ENCODE measurements around the gene TNPO1.
"Not testable (repeated sequence)": the region's sequence is repeated elsewhere in the genome, so short reads cannot be mapped to it uniquely, and the experiment has no call there.

TNPO1 gene

DNA sequence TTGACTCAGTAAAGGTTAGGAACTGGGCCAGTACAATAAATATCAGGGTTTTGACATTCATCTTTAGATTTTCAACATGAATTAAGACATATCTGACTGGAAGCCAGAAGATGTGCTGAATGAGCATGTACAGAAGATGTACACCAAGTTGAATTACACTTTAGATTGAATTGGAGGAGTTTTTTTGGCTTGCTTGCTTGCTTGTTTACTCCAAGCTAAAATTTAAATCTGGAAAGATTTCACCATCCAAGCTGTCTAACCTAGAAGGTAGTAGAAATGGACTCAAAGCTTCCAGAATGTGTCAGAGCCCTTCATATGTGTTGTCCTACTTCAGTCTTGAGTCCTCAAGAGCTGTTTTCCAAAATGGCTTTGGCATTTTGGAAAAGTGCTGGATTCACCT, 90.3 kb downstream of the TNPO1 start:
- no peak for DNase-seq (ENCODE audit: low read depth, low spot score)

DNA sequence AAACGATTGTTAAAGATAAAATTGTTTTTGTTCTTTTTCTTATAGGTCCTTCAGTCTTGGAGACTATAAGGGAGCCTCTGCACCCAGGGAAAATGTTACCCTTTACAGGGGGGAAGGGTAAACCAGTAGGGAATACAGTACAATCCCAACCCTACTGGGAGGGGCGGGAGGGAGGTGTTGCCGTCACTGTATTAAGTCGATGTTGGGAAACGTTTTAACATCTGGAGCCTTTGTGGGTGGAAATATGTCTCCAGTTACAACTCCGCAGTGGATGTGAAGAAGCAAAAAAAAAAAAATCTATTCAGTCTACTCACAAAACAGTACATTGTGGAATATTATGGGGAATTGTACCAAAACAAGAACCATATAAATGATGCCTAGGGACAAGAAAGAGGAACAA, 92.2 kb downstream of the TNPO1 start:
- DNase-seq (ENCODE audit: low read depth, low spot score), result no peak

More for the DNA sequence above, 90.3 kb downstream of the TNPO1 start:
- no peak overlapping the region for H3K4me3 ChIP-seq (ENCODE audit: low read length)

DNA sequence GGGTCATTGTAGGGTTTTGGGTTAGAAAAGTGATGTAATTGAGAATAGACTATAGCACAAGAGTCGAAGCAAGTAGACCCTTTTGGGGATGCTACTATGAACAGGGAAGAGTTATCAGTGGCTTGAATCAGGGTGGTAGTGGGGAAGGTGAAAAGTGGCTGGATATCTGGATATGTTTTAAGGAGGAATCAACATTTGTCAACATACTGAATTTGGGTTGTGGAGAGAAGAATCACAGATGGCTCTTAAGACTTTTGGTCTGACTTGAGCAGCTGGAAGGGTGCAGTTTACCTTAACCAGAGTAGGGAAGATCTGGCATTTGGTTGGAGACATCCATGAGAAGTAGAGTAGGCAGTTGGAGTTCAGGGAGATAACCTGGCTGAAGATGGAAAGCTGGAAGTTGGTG, 100.9 kb downstream of the TNPO1 start:
- DNase-seq (ENCODE audit: low read depth, low spot score), result no peak

More for the DNA sequence above, 92.2 kb downstream of the TNPO1 start:
- H3K4me3 ChIP-seq (ENCODE audit: low read length), result no peak overlapping the region

DNA sequence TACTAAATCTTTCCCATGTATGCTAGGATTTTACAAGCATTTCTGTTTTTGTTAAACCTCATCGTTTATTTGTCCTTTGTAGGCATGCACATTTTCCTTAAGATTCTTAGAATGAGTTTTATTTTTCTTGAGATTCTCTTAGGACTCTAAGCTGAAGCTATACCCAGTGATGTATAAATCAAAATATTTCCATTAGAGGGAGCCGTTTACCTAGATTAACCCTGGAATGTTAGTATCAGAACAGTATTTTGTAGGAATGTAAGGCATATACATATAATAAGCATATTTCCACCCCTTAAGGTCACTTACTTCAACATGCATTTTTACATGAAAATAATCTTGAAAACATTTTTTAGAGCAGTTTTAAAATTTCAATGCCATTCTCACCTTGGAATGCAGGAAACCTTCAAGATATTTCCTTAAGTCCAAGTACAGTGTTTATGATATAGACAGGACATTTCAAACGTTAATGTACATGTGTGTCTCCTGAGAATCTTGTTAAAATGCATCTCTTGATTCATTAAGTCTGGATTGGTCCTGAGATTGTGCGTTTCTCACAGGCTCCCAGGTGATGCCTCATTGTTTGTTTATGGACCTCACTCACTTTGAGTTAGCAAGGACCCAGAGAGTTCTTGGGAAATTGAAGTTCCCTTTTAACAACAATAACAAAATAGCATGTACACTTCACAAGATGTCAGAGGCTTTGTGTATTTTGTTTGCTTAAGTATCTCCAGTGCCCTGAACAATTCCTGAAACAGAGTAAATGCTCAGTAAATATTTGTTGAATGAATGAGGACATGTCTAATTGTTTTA, 104.4 kb downstream of the TNPO1 start:
- no peak overlapping the region for H3K4me3 ChIP-seq (ENCODE audit: low read length)
- no peak for DNase-seq (ENCODE audit: low read depth, low spot score)

More for the DNA sequence above, 100.9 kb downstream of the TNPO1 start:
- no peak overlapping the region for H3K4me3 ChIP-seq (ENCODE audit: low read length)

DNA sequence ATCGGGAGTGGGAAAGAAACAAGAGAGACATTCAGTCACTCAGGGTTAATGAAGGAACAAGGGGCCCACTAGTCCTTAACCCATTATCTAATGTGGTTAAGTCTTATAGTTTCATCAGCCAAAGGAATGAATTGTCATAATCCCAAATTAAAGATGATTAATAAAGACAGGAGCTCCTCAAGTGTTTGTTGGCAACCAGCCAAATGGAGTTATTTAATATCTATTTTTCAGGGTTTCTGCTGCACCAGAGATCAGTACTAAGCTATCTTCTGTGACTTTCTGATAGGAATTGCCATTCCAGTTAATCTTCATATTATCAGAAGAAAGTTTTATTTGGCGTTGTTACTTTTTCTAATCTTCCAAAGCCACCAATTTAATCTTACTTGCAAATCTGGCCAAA, 105.4 kb downstream of the TNPO1 start:
- H3K4me3 ChIP-seq (ENCODE audit: low read length), result no peak overlapping the region
- no peak for DNase-seq (ENCODE audit: low read depth, low spot score)

- no peak overlapping the region for H3K4me3 ChIP-seq (ENCODE audit: low read length)
- DNase-seq (ENCODE audit: low read depth, low spot score), result no peak
These were observed 106.0 kb downstream of the TNPO1 start for GRCh38 chr5:72922422-72922821.

- no peak for DNase-seq (ENCODE audit: low read depth, low spot score)
These were observed 109.0 kb downstream of the TNPO1 start for GRCh38 chr5:72925336-72926010.

DNA sequence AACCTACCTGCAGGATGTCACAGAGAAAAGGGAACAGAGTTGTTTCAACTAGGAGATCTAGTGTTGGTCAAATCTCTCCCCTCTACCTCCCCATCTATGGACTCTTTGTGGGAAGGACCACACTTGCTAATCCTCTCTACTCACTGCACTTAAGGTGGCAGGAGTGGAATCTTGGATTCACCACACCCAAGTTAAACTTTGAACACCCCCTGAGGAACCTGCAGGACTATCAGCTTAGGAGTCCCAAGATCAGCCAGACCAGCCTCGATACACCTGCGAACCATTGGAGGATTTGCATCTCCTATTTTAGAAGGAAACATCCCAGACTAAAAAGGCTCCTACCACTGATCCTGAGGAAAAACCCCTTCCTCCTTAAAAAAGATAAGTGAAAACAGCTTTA, 116.2 kb downstream of the TNPO1 start:
- not testable (repeated sequence) for H3K4me3 ChIP-seq (ENCODE audit: low read length); DNase-seq (ENCODE audit: low read depth, low spot score)

More at GRCh38 chr5:72925336-72926010, 109.0 kb downstream of the TNPO1 start:
- H3K4me3 ChIP-seq (ENCODE audit: low read length), result no peak overlapping the region

- not testable (repeated sequence) for H3K4me3 ChIP-seq (ENCODE audit: low read length); DNase-seq (ENCODE audit: low read depth, low spot score)
These were observed 118.7 kb downstream of the TNPO1 start for GRCh38 chr5:72934953-72935725.

DNA sequence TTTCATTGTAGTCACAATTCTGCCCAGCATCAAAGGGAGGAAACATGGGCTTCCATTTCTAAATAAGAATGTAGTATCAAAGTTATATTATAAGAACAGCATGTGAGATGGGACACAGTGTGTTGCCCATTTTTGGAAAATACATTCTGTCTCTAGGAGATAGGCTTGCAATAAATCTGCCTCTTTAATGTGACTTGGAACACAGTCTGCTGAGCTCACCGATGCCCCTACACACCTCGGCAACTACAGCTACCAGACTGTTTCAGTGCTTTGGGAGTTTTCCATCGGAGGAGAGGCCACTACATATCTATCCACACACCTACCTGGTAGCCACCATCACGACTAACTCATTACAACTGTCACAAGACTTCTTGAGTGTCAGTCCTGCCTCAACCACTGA, 120.4 kb downstream of the TNPO1 start:
- H3K4me3 ChIP-seq (ENCODE audit: low read length), result no peak overlapping the region
- DNase-seq (ENCODE audit: low read depth, low spot score), result no peak

DNA sequence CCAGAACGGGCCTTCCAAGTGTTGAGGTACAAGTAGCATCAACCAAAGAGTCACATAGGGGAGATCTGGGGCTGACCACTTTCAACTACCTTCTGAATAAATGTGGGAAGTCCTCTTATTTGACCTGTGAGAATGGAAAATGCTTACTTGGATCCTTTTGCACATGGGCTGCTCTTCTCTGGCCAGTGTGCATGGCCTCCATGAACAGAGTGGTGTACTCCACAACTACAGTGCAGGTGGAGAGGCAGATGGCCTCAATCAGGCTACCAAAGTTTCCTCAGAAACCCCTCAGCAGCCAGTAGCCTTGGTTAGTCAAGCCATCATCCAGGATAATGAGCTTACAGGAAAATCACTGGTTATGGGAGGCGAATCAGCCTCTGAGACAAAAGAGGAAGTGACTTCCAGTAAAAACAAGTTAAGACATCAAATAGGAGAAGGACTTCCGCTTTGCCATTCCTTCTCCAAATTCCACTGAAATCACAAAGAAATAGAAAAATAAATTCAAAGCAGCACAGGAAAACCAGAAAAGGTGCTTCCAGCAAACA, 121.1 kb downstream of the TNPO1 start:
- DNase-seq (ENCODE audit: low read depth, low spot score), result no peak
- H3K4me3 ChIP-seq (ENCODE audit: low read length), result no peak overlapping the region

GRCh38 chr5:72938206-72938605, 121.7 kb downstream of the TNPO1 start:
- H3K4me3 ChIP-seq (ENCODE audit: low read length), result no peak overlapping the region
- DNase-seq (ENCODE audit: low read depth, low spot score), result no peak

DNA sequence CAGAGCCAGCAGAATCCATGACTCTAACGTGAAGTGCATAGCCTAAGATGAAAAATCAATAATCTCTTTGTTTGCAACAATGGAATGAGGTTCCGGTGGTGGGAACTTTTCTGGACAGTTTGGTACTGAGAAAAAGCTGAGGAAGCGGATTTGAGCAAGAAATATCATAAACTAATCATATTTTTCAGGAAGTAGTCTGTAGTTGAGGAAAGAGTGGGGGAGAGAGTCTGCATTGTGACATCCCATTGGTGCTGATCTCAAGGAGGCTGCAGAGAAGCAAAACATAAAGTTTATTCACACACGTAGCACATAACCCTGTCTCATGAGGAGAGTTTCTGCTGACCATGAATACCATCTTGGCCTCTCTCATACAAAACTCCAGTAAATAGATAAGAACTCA, 123.6 kb downstream of the TNPO1 start:
- no peak for DNase-seq (ENCODE audit: low read depth, low spot score)
- no peak overlapping the region for H3K4me3 ChIP-seq (ENCODE audit: low read length)

GRCh38 chr5:72943307-72943706, 126.8 kb downstream of the TNPO1 start:
- DNase-seq (ENCODE audit: low read depth, low spot score), result no peak
- H3K4me3 ChIP-seq (ENCODE audit: low read length), result no peak overlapping the region

DNA sequence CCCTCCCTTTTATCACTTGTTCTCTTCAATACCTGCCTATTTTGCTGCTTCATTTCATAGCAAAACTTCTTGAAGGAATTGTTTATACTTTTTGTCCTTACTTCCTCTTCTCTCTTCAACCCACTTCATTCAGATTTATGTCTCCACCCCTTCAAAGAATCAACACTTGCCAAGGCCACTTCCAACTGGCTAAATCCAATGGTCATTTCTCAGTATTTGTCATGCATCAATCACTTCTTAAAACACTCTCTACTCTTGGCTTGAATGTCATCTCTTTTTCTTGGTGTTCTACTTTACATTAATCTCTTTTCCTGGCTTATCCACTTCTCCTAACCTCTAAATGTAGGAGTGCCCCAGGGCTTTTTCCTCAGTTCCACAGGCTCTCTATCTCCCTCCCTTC, 131.0 kb downstream of the TNPO1 start:
- H3K4me3 ChIP-seq (ENCODE audit: low read length), result no peak overlapping the region

GRCh38 chr5:72949481-72949880, 133.0 kb downstream of the TNPO1 start:
- DNase-seq (ENCODE audit: low read depth, low spot score), result no peak
- no peak overlapping the region for H3K4me3 ChIP-seq (ENCODE audit: low read length)

More for the DNA sequence above, 131.0 kb downstream of the TNPO1 start:
- DNase-seq (ENCODE audit: low read depth, low spot score), result no peak

GRCh38 chr5:72951671-72952468, 135.4 kb downstream of the TNPO1 start:
- no peak overlapping the region for H3K4me3 ChIP-seq (ENCODE audit: low read length)
- no peak for DNase-seq (ENCODE audit: low read depth, low spot score)

DNA sequence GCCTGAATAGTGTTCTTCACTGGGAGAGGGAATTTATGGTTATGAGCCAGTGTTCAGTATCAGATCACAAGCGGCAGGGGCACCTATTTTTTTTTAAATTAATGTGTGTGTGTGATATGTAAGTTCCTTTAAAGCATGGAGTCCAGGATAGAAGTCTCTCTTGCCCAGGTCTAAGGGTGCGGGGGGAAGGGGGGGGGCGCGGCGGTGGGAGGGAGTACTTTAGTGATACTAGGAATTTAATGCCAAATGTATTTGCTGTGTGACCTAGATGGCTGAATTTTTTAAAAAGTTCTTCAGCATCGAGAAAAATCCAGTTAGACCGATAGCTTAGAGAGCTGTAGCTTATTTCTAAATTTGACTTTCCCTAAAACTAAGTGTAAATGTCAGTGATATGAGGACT, 137.9 kb downstream of the TNPO1 start:
- H3K4me3 ChIP-seq (ENCODE audit: low read length), result no peak overlapping the region
- no peak for DNase-seq (ENCODE audit: low read depth, low spot score)

Data from Jurkat, Clone E6-1 (cell line).